Panc1 (cell line): ENCODE data around the gene COPS4. TPM values are rescaled to one million over a fixed set of nuclear protein-coding genes. Genes with fewer than 3 reads are reported as not detected.
"Not testable (repeated sequence)": the region's sequence is repeated elsewhere in the genome, so short reads cannot be mapped to it uniquely, and the experiment has no call there.

Experiments
- ATAC-seq: fragments of 200-7000 bp; cut with Tn5 transposase; 2 replicates; pipeline ENCODE4 v1.9.1; 2020; ENCODE audit warnings: mild to moderate bottlenecking, moderate library complexity
- BruUV-seq: library from RNA; stranded (reverse); fragments of 400-500 nt; replicated peaks from 2 replicates; lab custom pipeline; 2021; lab: Mats Ljungman, UMichigan
- CTCF ChIA-PET: fragments of 300-600 bp; sonication (Branson Sonifier 250); formaldehyde crosslinking; loops from one replicate; lab custom pipeline; 2022; ENCODE audit warnings: antibody characterized with exemption; lab: Charles Lee
- POLR2A ChIA-PET: fragments of 300-600 bp; sonication (Branson Sonifier 250); formaldehyde crosslinking; loops from one replicate; lab custom pipeline; 2022; ENCODE audit warnings: antibody characterized with exemption; lab: Charles Lee
- DNase-seq: peaks from one replicate; pipeline ENCODE4 v3.0.0-alpha.2; 2010; ENCODE audit warnings: low read depth, low spot score
- H3K27ac ChIP-seq: 2 replicates; pipeline ENCODE4 v1.5.1; 2011; ENCODE audit warnings: mild to moderate bottlenecking, low read length, inconsistent platforms
- H3K27me3 ChIP-seq: fragments of 200-500 bp; sonication (Bioruptor generic); 2 replicates; pipeline ENCODE4 v1.6.0; 2014; ENCODE audit warnings: low read length, inconsistent platforms; ENCODE audit not compliant: control insufficient read depth, insufficient read depth
- H3K36me3 ChIP-seq: fragments of 200-500 bp; sonication (Bioruptor generic); 2 replicates; pipeline ENCODE4 v1.5.1; 2014; ENCODE audit warnings: inconsistent platforms, mild to moderate bottlenecking, low read length, moderate library complexity; ENCODE audit not compliant: control insufficient read depth, insufficient read depth
- H3K4me1 ChIP-seq: 2 replicates; pipeline ENCODE4 v1.5.1; 2011; ENCODE audit warnings: inconsistent platforms, mild to moderate bottlenecking, low read length, moderate library complexity; ENCODE audit not compliant: control insufficient read depth, insufficient read depth
- H3K4me3 ChIP-seq, 2 experiments: 2 replicates each; pipeline ENCODE4 v1.5.1; 2011 to 2012; ENCODE audit warnings: low read depth in 2 of 2, low read length in 2 of 2, mild to moderate bottlenecking in 2 of 2, inconsistent platforms in 1 of 2, moderate library complexity in 1 of 2
- H3K9me3 ChIP-seq: fragments of 200-500 bp; sonication (Bioruptor generic); 2 replicates; pipeline ENCODE4 v1.5.1; 2014; ENCODE audit warnings: low read depth, mild to moderate bottlenecking, inconsistent platforms, low read length, moderate library complexity; ENCODE audit not compliant: control insufficient read depth, insufficient read depth
- POLR2AphosphoS5 ChIP-seq: IDR thresholded peaks from 2 replicates; pipeline ENCODE4 v1.6.1; 2012; ENCODE audit warnings: mild to moderate bottlenecking, low read depth, low read length, moderate library complexity
- SIN3A ChIP-seq: IDR thresholded peaks from 2 replicates; pipeline ENCODE4 v1.6.1; 2012; ENCODE audit warnings: low read depth, mild to moderate bottlenecking, low read length, moderate library complexity, borderline replicate concordance; ENCODE audit not compliant: insufficient read depth
- TCF7L2 ChIP-seq: IDR thresholded peaks from 2 replicates; pipeline ENCODE4 v1.6.1; 2011; ENCODE audit warnings: mild to moderate bottlenecking, low read depth, low read length, inconsistent platforms
- in situ Hi-C: cut with HindIII; loops from 2 replicates; pipeline ENCODE4 v1.10.0; 2016; ENCODE audit warnings: low sequenced_read_pairs, low pct_unique_long_range_greater_than_20kb
- intact Hi-C: fragments of 100-400 bp; cut with micrococcal nuclease; formaldehyde crosslinking; loops from one replicate; pipeline ENCODE4 v1.10.0; 2022; ENCODE audit not compliant: unreplicated experiment
- total RNA-seq: library from RNA; stranded (reverse); gene quantifications from one replicate; pipeline ENCODE4 v1.2.1, GENCODE V29; 2021; ENCODE audit not compliant: unreplicated experiment
- TF ChIP-seq, protein P1 (sequence below), 2 experiments: IDR thresholded peaks; 2 replicates each; pipeline ENCODE4 v1.6.1; 2011 to 2012; ENCODE audit warnings: low read depth in 2 of 2, control low read depth in 1 of 2, low read length in 1 of 2, mild to moderate bottlenecking in 1 of 2, moderate library complexity in 1 of 2; ENCODE audit not compliant: insufficient read depth in 1 of 2
- TF ChIP-seq, protein P2 (sequence below): fragments of 450-650 bp; IDR thresholded peaks from 2 replicates; pipeline ENCODE4 v1.5.1; 2017; ENCODE audit warnings: mild to moderate bottlenecking

Gene COPS4
- total RNA-seq, 1 experiment from 2014 or later: 23.7 TPM

DNA sequence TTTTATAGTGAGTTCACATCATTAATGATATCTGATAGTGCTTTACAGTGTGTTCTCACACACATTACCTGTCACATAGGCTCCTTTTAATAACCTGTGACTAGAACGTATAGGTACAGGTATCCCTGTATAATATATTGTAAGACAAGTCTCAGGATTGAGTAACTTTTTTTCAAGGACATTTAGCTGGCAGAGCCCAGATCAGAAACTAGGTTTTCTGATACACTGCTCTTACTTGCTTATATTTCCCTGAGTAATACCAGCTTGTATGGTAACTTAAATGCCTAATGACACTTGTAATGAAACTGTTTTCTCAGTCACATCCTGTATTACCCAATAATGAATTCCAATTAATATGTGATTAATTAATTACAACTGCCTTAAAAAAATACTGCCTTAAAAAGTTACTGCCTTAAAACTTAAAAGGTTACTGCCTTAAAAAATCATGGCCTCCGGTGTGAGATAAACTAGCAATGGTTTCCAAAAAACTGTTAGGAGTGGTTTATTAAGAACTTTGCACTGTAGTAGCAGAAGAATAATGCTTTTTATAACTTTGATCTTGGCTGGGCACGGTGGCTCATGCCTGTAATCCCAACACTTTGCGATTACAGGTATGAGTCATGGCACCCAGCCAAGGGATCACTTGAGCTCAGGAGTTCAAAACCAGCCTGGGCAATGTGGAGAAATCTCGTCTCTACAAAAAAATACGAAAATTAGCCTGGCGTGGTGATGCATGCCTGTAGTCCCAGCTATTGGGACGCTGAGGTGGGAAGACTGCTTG is 11.9 kb downstream of the COPS4 start:
- H3K4me1 ChIP-seq: no peaks in the 10 kb centered on the region
- H3K4me3 ChIP-seq: no peak overlapping the region
- no peak for ATAC-seq
- intact Hi-C loops (no loop called here), in situ Hi-C loops (no loop called here)
- POLR2A ChIA-PET: no interaction called here
- no peaks in the 10 kb centered on the region for H3K9me3 ChIP-seq
- CTCF ChIA-PET: no interaction called here
- H3K36me3 ChIP-seq: no peaks in the 10 kb centered on the region; the same call in 1 of the 2 replicates
- TF ChIP-seq, protein P1, sequence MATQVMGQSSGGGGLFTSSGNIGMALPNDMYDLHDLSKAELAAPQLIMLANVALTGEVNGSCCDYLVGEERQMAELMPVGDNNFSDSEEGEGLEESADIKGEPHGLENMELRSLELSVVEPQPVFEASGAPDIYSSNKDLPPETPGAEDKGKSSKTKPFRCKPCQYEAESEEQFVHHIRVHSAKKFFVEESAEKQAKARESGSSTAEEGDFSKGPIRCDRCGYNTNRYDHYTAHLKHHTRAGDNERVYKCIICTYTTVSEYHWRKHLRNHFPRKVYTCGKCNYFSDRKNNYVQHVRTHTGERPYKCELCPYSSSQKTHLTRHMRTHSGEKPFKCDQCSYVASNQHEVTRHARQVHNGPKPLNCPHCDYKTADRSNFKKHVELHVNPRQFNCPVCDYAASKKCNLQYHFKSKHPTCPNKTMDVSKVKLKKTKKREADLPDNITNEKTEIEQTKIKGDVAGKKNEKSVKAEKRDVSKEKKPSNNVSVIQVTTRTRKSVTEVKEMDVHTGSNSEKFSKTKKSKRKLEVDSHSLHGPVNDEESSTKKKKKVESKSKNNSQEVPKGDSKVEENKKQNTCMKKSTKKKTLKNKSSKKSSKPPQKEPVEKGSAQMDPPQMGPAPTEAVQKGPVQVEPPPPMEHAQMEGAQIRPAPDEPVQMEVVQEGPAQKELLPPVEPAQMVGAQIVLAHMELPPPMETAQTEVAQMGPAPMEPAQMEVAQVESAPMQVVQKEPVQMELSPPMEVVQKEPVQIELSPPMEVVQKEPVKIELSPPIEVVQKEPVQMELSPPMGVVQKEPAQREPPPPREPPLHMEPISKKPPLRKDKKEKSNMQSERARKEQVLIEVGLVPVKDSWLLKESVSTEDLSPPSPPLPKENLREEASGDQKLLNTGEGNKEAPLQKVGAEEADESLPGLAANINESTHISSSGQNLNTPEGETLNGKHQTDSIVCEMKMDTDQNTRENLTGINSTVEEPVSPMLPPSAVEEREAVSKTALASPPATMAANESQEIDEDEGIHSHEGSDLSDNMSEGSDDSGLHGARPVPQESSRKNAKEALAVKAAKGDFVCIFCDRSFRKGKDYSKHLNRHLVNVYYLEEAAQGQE (IDR thresholded peaks at IDR 0.05; ENCODE audit: insufficient read depth in 1 of 2, low read depth in 2 of 2, low read length in 1 of 2): no peak
- TF ChIP-seq SIN3A (no peak), POLR2AphosphoS5 (no peak), TCF7L2 (no peak)
- TF ChIP-seq, protein P2, sequence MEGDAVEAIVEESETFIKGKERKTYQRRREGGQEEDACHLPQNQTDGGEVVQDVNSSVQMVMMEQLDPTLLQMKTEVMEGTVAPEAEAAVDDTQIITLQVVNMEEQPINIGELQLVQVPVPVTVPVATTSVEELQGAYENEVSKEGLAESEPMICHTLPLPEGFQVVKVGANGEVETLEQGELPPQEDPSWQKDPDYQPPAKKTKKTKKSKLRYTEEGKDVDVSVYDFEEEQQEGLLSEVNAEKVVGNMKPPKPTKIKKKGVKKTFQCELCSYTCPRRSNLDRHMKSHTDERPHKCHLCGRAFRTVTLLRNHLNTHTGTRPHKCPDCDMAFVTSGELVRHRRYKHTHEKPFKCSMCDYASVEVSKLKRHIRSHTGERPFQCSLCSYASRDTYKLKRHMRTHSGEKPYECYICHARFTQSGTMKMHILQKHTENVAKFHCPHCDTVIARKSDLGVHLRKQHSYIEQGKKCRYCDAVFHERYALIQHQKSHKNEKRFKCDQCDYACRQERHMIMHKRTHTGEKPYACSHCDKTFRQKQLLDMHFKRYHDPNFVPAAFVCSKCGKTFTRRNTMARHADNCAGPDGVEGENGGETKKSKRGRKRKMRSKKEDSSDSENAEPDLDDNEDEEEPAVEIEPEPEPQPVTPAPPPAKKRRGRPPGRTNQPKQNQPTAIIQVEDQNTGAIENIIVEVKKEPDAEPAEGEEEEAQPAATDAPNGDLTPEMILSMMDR: no peak
- no peak for DNase-seq
- BruUV-seq: no TSS peak
- no peak overlapping the region for H3K27ac ChIP-seq
- no peaks in the 10 kb centered on the region for H3K27me3 ChIP-seq

DNA sequence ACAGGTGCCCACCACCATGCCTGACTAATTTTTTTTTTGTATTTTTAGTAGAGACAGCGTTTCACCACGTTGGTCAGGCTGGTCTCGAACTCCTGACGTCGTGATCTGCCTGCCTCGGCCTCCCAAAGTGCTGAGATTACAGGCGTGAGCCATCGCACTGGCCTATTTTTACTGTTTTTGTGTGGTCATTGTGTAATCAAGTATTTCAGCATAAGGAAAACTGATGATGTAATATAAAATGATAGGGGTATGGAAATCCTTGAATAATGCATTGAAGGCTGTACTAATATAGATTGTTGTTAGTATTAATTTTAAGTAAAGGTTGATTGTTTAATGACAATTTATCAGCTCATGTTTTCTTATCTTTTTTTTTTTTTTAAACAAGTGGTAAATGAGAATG is 13.8 kb downstream of the COPS4 start:
- in situ Hi-C loops, DNase-seq, H3K9me3 ChIP-seq, H3K27ac ChIP-seq, H3K27me3 ChIP-seq, H3K4me3 ChIP-seq, H3K36me3 ChIP-seq, H3K4me1 ChIP-seq, ATAC-seq, BruUV-seq, intact Hi-C loops, POLR2A ChIA-PET, CTCF ChIA-PET: not testable (repeated sequence)

DNA sequence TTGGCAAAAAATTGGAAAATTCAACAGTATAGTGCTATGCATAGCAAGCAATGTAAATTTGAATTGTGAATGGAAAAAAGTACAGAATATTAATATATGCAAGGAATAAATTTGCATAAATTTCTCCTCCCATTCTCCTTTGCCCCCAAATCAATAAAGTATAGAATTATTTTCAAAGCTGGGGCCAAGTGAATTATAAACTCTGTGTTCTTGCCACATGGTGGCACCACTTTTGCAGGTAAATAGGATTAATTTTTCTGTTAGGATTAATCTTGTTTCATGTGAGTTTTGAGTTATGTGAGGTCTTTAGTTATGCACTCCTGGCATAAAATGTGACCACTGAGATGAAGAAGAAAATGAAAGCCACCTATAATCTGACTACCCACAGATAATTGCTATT is 19.9 kb downstream of the COPS4 start:
- Histone ChIP-seq H3K4me3 (no peak overlapping the region), H3K36me3 (no peaks in the 10 kb centered on the region)
- BruUV-seq: no TSS peak

More for the DNA sequence above, 19.9 kb downstream of the COPS4 start:
- in situ Hi-C loops: no loop called here
- intact Hi-C loops: no loop called here
- no peak overlapping the region for H3K27ac ChIP-seq
- DNase-seq (no peak), ATAC-seq (no peak)
- no peaks in the 10 kb centered on the region for H3K27me3 ChIP-seq
- no peaks in the 10 kb centered on the region for H3K4me1 ChIP-seq
- H3K9me3 ChIP-seq: no peaks in the 10 kb centered on the region
- ChIA-PET CTCF (interaction anchor here (0.6 kb wide), 1 partner anchor 19 kb away, joined by 7 read pairs; no protein-coding TSS in a partner anchor), POLR2A (no interaction called here)
- TF ChIP-seq, protein P2: peak; percentile 58; the same call in 1 of the 2 replicates
- TF ChIP-seq POLR2AphosphoS5: no peak
